Fibroblast of lung (primary cell): Measurements from ENCODE around the gene PLAAT1. TPM values are rescaled to one million over a fixed set of nuclear protein-coding genes. Genes with fewer than 3 reads are reported as not detected.

Experiments used
- DNase-seq, 2 donors: peaks; one replicate each; pipeline versions ENCODE4 v3.0.0 to v3.0.0-alpha.2; 2010; ENCODE audit warnings: low read depth in 2 of 2
- H2AFZ ChIP-seq: 2 replicates; pipeline ENCODE4 v1.5.1; 2012; ENCODE audit warnings: low read length, control low read depth, inconsistent platforms
- H3K27ac ChIP-seq: 2 replicates; pipeline ENCODE4 v1.5.1; 2011; ENCODE audit warnings: low read length, control low read depth; ENCODE audit not compliant: insufficient read depth
- H3K27me3 ChIP-seq: 2 replicates; pipeline ENCODE4 v1.5.1; 2011; ENCODE audit warnings: mild to moderate bottlenecking, low read length; ENCODE audit not compliant: control insufficient read depth, insufficient read depth
- H3K36me3 ChIP-seq: 2 replicates; pipeline ENCODE4 v1.5.1; 2011; ENCODE audit warnings: low read length; ENCODE audit not compliant: control insufficient read depth, insufficient read depth
- H3K4me1 ChIP-seq: 2 replicates; pipeline ENCODE4 v1.5.1; 2011; ENCODE audit warnings: low read length; ENCODE audit not compliant: control insufficient read depth, insufficient read depth; ENCODE audit errors: extremely low read depth
- H3K4me2 ChIP-seq: 2 replicates; pipeline ENCODE4 v1.5.1; 2011; ENCODE audit warnings: low read length, control low read depth; ENCODE audit not compliant: insufficient read depth; ENCODE audit errors: extremely low read depth
- H3K4me3 ChIP-seq, 4 experiments: fragments of 200-600 bp in 1 of 4; sonication (generic) in 1 of 4; replicated peaks in 1 of 4; 2 replicates each; pipeline ENCODE4 v1.5.1; 2011 to 2016; ENCODE audit warnings: low read length in 4 of 4, low read depth in 3 of 4, mild to moderate bottlenecking in 3 of 4, control low read depth in 2 of 4, inconsistent platforms in 1 of 4, mixed read lengths in 1 of 4; ENCODE audit not compliant: insufficient read depth in 1 of 4; ENCODE audit errors: control extremely low read depth in 1 of 4
- H3K79me2 ChIP-seq: 2 replicates; pipeline ENCODE4 v1.5.1; 2012; ENCODE audit warnings: mild to moderate bottlenecking, low read length, inconsistent platforms; ENCODE audit not compliant: control insufficient read depth, insufficient read depth
- H3K9ac ChIP-seq: 2 replicates; pipeline ENCODE4 v1.5.1; 2011; ENCODE audit warnings: mild to moderate bottlenecking, low read length, control low read depth; ENCODE audit not compliant: insufficient read depth
- H3K9me3 ChIP-seq: 2 replicates; pipeline ENCODE4 v1.5.1; 2012; ENCODE audit warnings: low read depth, low read length; ENCODE audit not compliant: control insufficient read depth, insufficient read depth
- H4K20me1 ChIP-seq: 2 replicates; pipeline ENCODE4 v1.5.1; 2011; ENCODE audit warnings: low read length; ENCODE audit not compliant: control insufficient read depth, insufficient read depth; ENCODE audit errors: extremely low read depth
- EZH2 ChIP-seq: IDR thresholded peaks from 2 replicates; pipeline ENCODE4 v1.5.1; 2012; ENCODE audit warnings: low read length, control low read depth, mild to moderate bottlenecking; ENCODE audit errors: missing control alignments
- polyA plus RNA-seq, 2 donors: library from polyadenylated mRNA; depleted of rRNA in 1 of 2; stranded (reverse) in 1 of 2; unstranded in 1 of 2; fragments of >200 nt; gene quantifications; 2 replicates each; pipeline ENCODE4 v1.2.1, GENCODE V29; 2011 to 2012; ENCODE audit warnings: missing spikeins in 1 of 2
- total RNA-seq: library from RNA; depleted of rRNA; stranded (reverse); fragments of >200 nt; gene quantifications from 2 replicates; pipeline ENCODE4 v1.2.1, GENCODE V29; 2014
- TF ChIP-seq, protein P1 (sequence below), 2 donors: IDR thresholded peaks in 1 of 2; conservative IDR thresholded peaks in 1 of 2; 1 replicate in 1 of 2; 2 replicates in 1 of 2; pipeline ENCODE4 v1.5.1; 2011 to 2012; ENCODE audit warnings: low read length in 2 of 2, control low read depth in 1 of 2, inconsistent platforms in 1 of 2, low read depth in 1 of 2, mild to moderate bottlenecking in 1 of 2

The PLAAT1 gene
- total and polyA plus RNA-seq, 2 donors (not counting 1 experiment from before 2014, with no cell fraction given) = 0.07 TPM; not detected in 1

DNA sequence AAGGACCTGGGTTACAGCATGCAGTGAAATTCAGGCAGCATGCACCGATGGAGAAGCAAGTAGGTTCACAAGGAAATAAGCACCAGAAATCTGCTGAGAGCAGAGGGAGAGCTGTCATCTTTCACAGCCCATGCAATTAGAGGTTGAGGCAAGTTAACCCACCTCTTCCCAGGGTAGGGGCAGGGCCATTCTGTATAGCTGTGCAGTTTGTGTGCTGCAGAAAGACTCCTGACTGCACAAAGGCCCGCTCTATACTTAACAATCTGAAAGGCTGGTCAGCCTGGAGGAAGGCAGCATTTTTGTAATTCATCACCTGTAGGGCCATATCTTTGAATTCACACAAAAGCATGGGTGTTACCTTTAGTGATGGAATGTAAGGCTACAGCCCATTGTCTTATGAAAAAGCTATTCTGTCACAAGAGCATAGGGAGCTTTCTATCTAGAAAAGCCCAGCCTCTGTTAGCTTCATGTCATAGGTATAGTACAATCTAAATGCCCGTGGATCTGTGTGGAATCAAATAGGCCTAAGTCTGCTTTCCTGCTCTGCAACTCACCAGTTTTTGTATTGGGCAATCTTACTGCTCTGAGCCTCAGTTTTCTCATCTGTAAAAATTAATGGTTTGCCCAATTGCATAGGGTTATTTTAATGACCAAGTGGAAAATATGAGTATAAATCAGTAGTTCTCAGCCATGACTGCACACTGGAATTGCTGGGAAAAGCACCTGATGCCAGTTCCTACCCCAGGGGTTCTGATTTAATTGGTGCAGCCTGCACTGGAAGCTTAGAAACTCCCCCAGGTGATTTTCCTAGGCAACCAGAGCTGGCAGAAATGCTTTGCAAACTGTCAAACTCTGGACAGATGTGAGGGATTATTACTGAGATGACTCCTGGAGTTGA lies 72.3 kb downstream of the PLAAT1 start:
- no peaks in the 10 kb centered on the region for H3K36me3 ChIP-seq
- H3K4me2 ChIP-seq = no peak overlapping the region
- H3K4me3 ChIP-seq = no peak overlapping the region
- no peak overlapping the region for H2AFZ ChIP-seq
- H3K9ac ChIP-seq = no peak overlapping the region
- DNase-seq = no peak
- H3K79me2 ChIP-seq = no peaks in the 10 kb centered on the region
- TF ChIP-seq, protein P1, sequence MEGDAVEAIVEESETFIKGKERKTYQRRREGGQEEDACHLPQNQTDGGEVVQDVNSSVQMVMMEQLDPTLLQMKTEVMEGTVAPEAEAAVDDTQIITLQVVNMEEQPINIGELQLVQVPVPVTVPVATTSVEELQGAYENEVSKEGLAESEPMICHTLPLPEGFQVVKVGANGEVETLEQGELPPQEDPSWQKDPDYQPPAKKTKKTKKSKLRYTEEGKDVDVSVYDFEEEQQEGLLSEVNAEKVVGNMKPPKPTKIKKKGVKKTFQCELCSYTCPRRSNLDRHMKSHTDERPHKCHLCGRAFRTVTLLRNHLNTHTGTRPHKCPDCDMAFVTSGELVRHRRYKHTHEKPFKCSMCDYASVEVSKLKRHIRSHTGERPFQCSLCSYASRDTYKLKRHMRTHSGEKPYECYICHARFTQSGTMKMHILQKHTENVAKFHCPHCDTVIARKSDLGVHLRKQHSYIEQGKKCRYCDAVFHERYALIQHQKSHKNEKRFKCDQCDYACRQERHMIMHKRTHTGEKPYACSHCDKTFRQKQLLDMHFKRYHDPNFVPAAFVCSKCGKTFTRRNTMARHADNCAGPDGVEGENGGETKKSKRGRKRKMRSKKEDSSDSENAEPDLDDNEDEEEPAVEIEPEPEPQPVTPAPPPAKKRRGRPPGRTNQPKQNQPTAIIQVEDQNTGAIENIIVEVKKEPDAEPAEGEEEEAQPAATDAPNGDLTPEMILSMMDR (conservative IDR thresholded peaks at IDR 0.05 in 1 of 2, IDR thresholded peaks at IDR 0.05 in 1 of 2; ENCODE audit: low read depth in 1 of 2, low read length in 2 of 2) = no peak
- TF ChIP-seq EZH2 = no peak
- H3K4me1 ChIP-seq = no peaks in the 10 kb centered on the region
- H4K20me1 ChIP-seq = no peaks in the 10 kb centered on the region
- H3K9me3 ChIP-seq = no peaks in the 10 kb centered on the region
- no peaks in the 10 kb centered on the region for H3K27me3 ChIP-seq
- no peak overlapping the region for H3K27ac ChIP-seq

DNA sequence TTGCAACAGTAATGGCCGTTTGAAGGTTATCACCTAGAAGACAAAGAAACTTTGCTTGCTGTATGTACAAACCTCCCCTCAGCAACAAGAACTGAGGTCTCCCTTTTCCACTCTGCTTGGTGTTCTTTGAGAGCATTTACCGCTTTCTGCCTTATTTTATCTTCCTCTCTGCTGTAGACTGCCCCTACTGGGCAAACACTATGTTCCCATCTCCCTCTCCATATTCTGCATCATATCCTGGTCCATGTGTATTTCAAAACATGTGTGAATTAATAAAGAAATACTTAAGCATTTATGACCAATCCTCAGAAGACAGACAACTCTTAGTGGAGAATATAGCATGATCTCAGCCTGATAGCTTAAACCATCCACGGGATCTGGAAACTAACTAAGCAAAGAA lies 73.1 kb downstream of the PLAAT1 start:
- Histone ChIP-seq H3K27ac (no peak overlapping the region), H3K4me1 (no peaks in the 10 kb centered on the region), H3K4me3 (no peak overlapping the region), H3K27me3 (no peaks in the 10 kb centered on the region), H2AFZ (no peak overlapping the region), H3K36me3 (no peaks in the 10 kb centered on the region), H4K20me1 (no peaks in the 10 kb centered on the region), H3K4me2 (no peak overlapping the region), H3K9me3 (no peaks in the 10 kb centered on the region), H3K9ac (no peak overlapping the region), H3K79me2 (no peaks in the 10 kb centered on the region)
- TF ChIP-seq EZH2 = no peak
- TF ChIP-seq, protein P1 (conservative IDR thresholded peaks at IDR 0.05 in 1 of 2, IDR thresholded peaks at IDR 0.05 in 1 of 2; ENCODE audit: low read depth in 1 of 2, low read length in 2 of 2) = no peak
- DNase-seq = no peak

DNA sequence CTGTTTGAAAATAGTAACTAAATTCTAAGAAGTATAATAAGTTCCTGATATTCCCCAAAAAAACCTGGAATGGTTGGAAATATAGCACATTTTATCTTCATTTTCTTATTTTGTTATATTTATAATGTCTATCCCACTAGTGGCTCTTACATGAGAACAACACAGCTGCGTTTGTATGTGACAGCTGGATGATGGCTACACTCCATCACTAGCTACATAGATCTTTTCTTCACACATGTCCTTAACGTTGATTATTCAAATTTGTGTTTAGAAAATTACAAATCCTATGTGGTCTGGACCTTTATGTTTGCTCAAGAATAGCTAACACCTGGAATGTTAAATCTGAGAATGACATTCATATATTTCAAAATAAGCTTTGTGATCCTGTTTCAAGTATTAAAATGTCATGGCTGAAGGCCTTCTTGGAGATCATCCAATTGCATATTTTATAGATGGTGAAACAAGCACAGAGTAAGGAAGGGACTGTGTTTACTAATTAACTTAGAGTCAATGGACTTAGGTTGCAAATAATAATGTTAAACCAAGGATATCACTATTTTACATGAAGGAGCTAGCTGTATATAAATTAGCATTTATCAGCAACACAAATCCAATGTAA lies 76.8 kb downstream of the PLAAT1 start:
- Histone ChIP-seq H3K4me2 (no peak overlapping the region), H3K27ac (no peak overlapping the region), H3K9ac (no peak overlapping the region), H3K4me1 (no peaks in the 10 kb centered on the region), H3K27me3 (no peaks in the 10 kb centered on the region), H3K36me3 (no peaks in the 10 kb centered on the region), H2AFZ (no peak overlapping the region), H3K79me2 (no peaks in the 10 kb centered on the region), H4K20me1 (no peaks in the 10 kb centered on the region), H3K9me3 (no peaks in the 10 kb centered on the region), H3K4me3 (no peak overlapping the region)
- DNase-seq = no peak
- no peak for TF ChIP-seq EZH2
- TF ChIP-seq, protein P1 (conservative IDR thresholded peaks at IDR 0.05 in 1 of 2, IDR thresholded peaks at IDR 0.05 in 1 of 2; ENCODE audit: low read depth in 1 of 2, low read length in 2 of 2) = no peak
